Measurements from ENCODE around the gene AIFM3. TPM values are rescaled to one million over a fixed set of nuclear protein-coding genes. Genes with fewer than 3 reads are reported as not detected.
A peak's percentile ranks its signal among the peaks of the same experiment; 100 is the strongest.

Gene AIFM3
- total and polyA plus RNA-seq, 2 of the 13 experiments (the other 11 are each of a cell fraction or from before 2014, with no cell fraction given) = 9.0 to 15.3 TPM

DNA sequence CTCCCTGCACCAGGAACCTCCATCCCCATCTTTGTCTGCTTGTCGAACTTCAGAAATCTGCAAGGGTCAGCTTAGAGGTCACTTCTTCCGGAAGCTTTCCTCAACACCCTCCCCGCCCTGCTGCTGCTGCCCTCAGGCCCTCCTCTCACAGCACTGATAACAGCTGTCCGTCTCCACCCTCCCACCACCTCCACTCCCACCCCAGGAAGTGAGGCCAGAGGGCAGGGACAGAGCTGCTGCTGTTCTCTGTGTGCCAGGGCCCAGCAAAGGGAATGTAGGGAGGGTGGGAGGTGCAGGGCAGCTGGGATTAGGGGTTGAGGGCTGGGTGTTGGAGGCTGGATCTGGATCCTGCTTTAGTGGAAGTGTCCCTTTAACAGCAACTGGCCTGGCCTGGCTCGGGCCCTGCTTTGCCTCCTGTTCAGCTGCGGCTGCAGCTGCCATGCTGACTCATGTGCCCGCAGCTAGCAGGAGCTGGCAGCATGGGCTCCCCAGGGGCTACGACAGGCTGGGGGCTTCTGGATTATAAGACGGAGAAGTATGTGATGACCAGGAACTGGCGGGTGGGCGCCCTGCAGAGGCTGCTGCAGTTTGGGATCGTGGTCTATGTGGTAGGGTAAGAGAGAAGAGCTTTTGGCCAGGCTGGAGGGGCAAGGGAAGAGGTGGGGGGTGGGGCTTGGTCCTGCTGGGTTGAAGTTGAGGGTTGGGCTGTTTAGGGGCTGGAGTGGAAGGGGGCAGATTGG lies 47.8 kb downstream of the AIFM3 start, which contains the start of gene P2RX6 (continued):
- TF ChIP-seq ZNF513 (CRISPR knock-in tag; conservative IDR thresholded peaks at IDR 0.05) (no peak), SOX5 (CRISPR knock-in tag; IDR thresholded peaks at IDR 0.05; ENCODE audit: borderline replicate concordance) (peak; percentile 34; the same call in 1 of the 2 replicates), MIXL1 (CRISPR knock-in tag; IDR thresholded peaks at IDR 0.05) (no peak), SNAPC4 (CRISPR knock-in tag; IDR thresholded peaks at IDR 0.05) (no peak), DRAP1 (CRISPR knock-in tag; IDR thresholded peaks at IDR 0.05) (peak; percentile 47; the same call in 1 of the 2 replicates), POLR2AphosphoS5 (IDR thresholded peaks at IDR 0.05; ENCODE audit: low read depth, low read length) (peak; percentile 39; the same call in 1 of the 2 replicates), ZNF790 (CRISPR knock-in tag; IDR thresholded peaks at IDR 0.05; ENCODE audit: borderline replicate concordance) (no peak), ZNF563 (CRISPR knock-in tag; IDR thresholded peaks at IDR 0.05) (0 out of 2 replicates have a peak, but pooled peaks have one; percentile 18), NR2C2 (CRISPR knock-in tag; IDR thresholded peaks at IDR 0.05; ENCODE audit: borderline replicate concordance) (peak; percentile 50), GPBP1L1 (CRISPR knock-in tag; IDR thresholded peaks at IDR 0.05) (no peak)
- TF ChIP-seq, protein P1, sequence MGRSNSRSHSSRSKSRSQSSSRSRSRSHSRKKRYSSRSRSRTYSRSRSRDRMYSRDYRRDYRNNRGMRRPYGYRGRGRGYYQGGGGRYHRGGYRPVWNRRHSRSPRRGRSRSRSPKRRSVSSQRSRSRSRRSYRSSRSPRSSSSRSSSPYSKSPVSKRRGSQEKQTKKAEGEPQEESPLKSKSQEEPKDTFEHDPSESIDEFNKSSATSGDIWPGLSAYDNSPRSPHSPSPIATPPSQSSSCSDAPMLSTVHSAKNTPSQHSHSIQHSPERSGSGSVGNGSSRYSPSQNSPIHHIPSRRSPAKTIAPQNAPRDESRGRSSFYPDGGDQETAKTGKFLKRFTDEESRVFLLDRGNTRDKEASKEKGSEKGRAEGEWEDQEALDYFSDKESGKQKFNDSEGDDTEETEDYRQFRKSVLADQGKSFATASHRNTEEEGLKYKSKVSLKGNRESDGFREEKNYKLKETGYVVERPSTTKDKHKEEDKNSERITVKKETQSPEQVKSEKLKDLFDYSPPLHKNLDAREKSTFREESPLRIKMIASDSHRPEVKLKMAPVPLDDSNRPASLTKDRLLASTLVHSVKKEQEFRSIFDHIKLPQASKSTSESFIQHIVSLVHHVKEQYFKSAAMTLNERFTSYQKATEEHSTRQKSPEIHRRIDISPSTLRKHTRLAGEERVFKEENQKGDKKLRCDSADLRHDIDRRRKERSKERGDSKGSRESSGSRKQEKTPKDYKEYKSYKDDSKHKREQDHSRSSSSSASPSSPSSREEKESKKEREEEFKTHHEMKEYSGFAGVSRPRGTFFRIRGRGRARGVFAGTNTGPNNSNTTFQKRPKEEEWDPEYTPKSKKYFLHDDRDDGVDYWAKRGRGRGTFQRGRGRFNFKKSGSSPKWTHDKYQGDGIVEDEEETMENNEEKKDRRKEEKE (IDR thresholded peaks at IDR 0.05) = no peak
- TF ChIP-seq, protein P2, sequence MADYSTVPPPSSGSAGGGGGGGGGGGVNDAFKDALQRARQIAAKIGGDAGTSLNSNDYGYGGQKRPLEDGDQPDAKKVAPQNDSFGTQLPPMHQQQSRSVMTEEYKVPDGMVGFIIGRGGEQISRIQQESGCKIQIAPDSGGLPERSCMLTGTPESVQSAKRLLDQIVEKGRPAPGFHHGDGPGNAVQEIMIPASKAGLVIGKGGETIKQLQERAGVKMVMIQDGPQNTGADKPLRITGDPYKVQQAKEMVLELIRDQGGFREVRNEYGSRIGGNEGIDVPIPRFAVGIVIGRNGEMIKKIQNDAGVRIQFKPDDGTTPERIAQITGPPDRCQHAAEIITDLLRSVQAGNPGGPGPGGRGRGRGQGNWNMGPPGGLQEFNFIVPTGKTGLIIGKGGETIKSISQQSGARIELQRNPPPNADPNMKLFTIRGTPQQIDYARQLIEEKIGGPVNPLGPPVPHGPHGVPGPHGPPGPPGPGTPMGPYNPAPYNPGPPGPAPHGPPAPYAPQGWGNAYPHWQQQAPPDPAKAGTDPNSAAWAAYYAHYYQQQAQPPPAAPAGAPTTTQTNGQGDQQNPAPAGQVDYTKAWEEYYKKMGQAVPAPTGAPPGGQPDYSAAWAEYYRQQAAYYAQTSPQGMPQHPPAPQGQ (CRISPR knock-in tag; IDR thresholded peaks at IDR 0.05; ENCODE audit: borderline replicate concordance) = no peak
